Erythroblast (primary cell): Measurements from ENCODE around the gene TMEM89.

Experiments
- GATA1 ChIP-seq: IDR thresholded peaks from 2 replicates; pipeline ENCODE4 v1.6.1; 2011; ENCODE audit warnings: low read depth, mild to moderate bottlenecking, control low read depth, low read length, moderate library complexity
- POLR2A ChIP-seq: IDR thresholded peaks from 2 replicates; pipeline ENCODE4 v1.6.1; 2011; ENCODE audit warnings: mild to moderate bottlenecking, low read length

- no peak for TF ChIP-seq POLR2A
- TF ChIP-seq GATA1, result no peak
Observed at GRCh38 chr3:48594417-48595049, 27.0 kb downstream of the TMEM89 start.
